Trophoblast cell (in vitro differentiated cells and primary cell): ENCODE results near the gene ACSBG1.

Experiments used
- DNase-seq, 2 donors: peaks; one replicate each; pipeline ENCODE4 v3.0.0-alpha.2; 2016
- H2AFZ ChIP-seq: 2 replicates; pipeline ENCODE4 v1.6.1; 2013; ENCODE audit warnings: low read length, moderate library complexity, mild to moderate bottlenecking; ENCODE audit not compliant: insufficient read depth, poor library complexity
- H2AK5ac ChIP-seq: 2 replicates; pipeline ENCODE4 v1.6.1; 2013; ENCODE audit warnings: mild to moderate bottlenecking, low read length
- H2BK120ac ChIP-seq: 2 replicates; pipeline ENCODE4 v1.6.1; 2013; ENCODE audit warnings: low read length, mild to moderate bottlenecking, moderate library complexity; ENCODE audit not compliant: insufficient read depth, poor library complexity
- H2BK12ac ChIP-seq: 2 replicates; pipeline ENCODE4 v1.6.1; 2013; ENCODE audit warnings: mild to moderate bottlenecking, low read length, moderate library complexity
- H2BK5ac ChIP-seq: 2 replicates; pipeline ENCODE4 v1.6.1; 2013; ENCODE audit warnings: low read length, low read depth, moderate library complexity, mild to moderate bottlenecking; ENCODE audit not compliant: poor library complexity
- H3K14ac ChIP-seq: 2 replicates; pipeline ENCODE4 v1.6.1; 2013; ENCODE audit warnings: mild to moderate bottlenecking, low read length
- H3K18ac ChIP-seq: 2 replicates; pipeline ENCODE4 v1.6.1; 2013; ENCODE audit warnings: mild to moderate bottlenecking, low read length
- H3K23ac ChIP-seq: 2 replicates; pipeline ENCODE4 v1.6.1; 2013; ENCODE audit warnings: low read length
- H3K27ac ChIP-seq: 2 replicates; pipeline ENCODE4 v1.5.1; 2013; ENCODE audit warnings: low read depth, mild to moderate bottlenecking, inconsistent platforms, low read length, moderate library complexity
- H3K27me3 ChIP-seq: 2 replicates; pipeline ENCODE4 v1.6.1; 2013; ENCODE audit warnings: inconsistent platforms, mild to moderate bottlenecking, low read length, moderate library complexity; ENCODE audit not compliant: insufficient read depth
- H3K36me3 ChIP-seq, 2 experiments: 1 replicate in 1 of 2; 2 replicates in 1 of 2; pipeline ENCODE4 v1.6.1; 2013; ENCODE audit warnings: low read length in 2 of 2, mild to moderate bottlenecking in 2 of 2, moderate library complexity in 1 of 2; ENCODE audit not compliant: insufficient read depth in 2 of 2, control insufficient read depth in 1 of 2
- H3K4ac ChIP-seq: 2 replicates; pipeline ENCODE4 v1.6.1; 2013; ENCODE audit warnings: low read depth, mild to moderate bottlenecking, low read length, moderate library complexity
- H3K4me1 ChIP-seq, 2 experiments: 1 replicate in 1 of 2; 2 replicates in 1 of 2; pipeline ENCODE4 v1.6.1; 2013; ENCODE audit warnings: low read length in 2 of 2, mild to moderate bottlenecking in 2 of 2, moderate library complexity in 1 of 2; ENCODE audit not compliant: insufficient read depth in 2 of 2, control insufficient read depth in 1 of 2
- H3K4me2 ChIP-seq: 2 replicates; pipeline ENCODE4 v1.6.1; 2013; ENCODE audit warnings: inconsistent platforms, mild to moderate bottlenecking, low read length, moderate library complexity
- H3K4me3 ChIP-seq: 2 replicates; pipeline ENCODE4 v1.5.1; 2013; ENCODE audit warnings: mild to moderate bottlenecking, low read depth, low read length, inconsistent platforms
- H3K79me1 ChIP-seq: one replicate; pipeline ENCODE4 v1.6.1; 2013; ENCODE audit warnings: low read length
- H3K79me2 ChIP-seq: 2 replicates; pipeline ENCODE4 v1.6.1; 2013; ENCODE audit warnings: low read length, mild to moderate bottlenecking; ENCODE audit not compliant: control insufficient read depth, insufficient read depth, poor library complexity
- H3K9ac ChIP-seq: 2 replicates; pipeline ENCODE4 v1.6.1; 2013; ENCODE audit warnings: mild to moderate bottlenecking, low read length
- H3K9me3 ChIP-seq: 2 replicates; pipeline ENCODE4 v1.6.1; 2013; ENCODE audit warnings: low read depth, mild to moderate bottlenecking, control low read depth, inconsistent platforms, low read length; ENCODE audit not compliant: insufficient read depth
- H4K12ac ChIP-seq: 2 replicates; pipeline ENCODE4 v1.6.1; 2013; ENCODE audit warnings: low read depth, mild to moderate bottlenecking, low read length, moderate library complexity
- H4K8ac ChIP-seq: 2 replicates; pipeline ENCODE4 v1.6.1; 2013; ENCODE audit warnings: low read depth, mild to moderate bottlenecking, low read length, moderate library complexity
- H4K91ac ChIP-seq: one replicate; pipeline ENCODE4 v1.6.1; 2013; ENCODE audit warnings: low read depth, mild to moderate bottlenecking, low read length, moderate library complexity
- WGBS: extraction: QIAGEN DNeasy Blood & Tissue Kit; methylation state at CpG from one replicate; pipeline ENCODE4 v1.1.7; 2013; ENCODE audit warnings: missing lambda C conversion rate; ENCODE audit not compliant: insufficient read length, insufficient coverage; ENCODE audit errors: extremely low coverage; 5-methylcytosine and 5-hydroxymethylcytosine counted together

ACSBG1 gene

DNA sequence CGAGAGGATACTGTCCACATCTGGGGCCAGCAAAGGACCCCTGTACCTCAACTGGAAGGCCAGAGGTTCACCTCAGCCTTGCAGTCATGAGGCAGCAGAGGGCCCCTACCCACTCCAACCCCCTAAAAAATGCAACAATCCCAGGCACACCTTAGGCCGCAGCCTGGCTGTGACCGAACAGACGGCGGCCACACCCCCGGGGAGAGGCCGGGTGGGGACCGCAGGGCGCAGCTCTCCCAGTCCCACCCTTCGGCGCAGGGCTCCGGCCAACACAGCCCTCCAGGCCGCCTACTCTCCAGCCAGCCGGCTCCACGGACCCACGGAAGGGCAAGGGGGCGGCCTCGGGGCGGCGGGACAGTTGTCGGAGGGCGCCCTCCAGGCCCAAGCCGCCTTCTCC lies 29.5 kb upstream of the ACSBG1 start:
- H3K27ac ChIP-seq: no peak overlapping the region
- H3K4me3 ChIP-seq: no peak overlapping the region
- H2BK5ac ChIP-seq: no peak overlapping the region
- H3K9me3 ChIP-seq: no peaks in the 10 kb centered on the region
- no peak for DNase-seq
- no peaks in the 10 kb centered on the region for H3K79me2 ChIP-seq
- no peak overlapping the region for H3K23ac ChIP-seq
- H4K91ac ChIP-seq: no peak overlapping the region
- no peak overlapping the region for H2AK5ac ChIP-seq
- no peak overlapping the region for H3K9ac ChIP-seq
- WGBS: no CpG with 5 or more reads among the region's 23 CpGs
- H2BK120ac ChIP-seq: no peak overlapping the region
- no peak overlapping the region for H4K12ac ChIP-seq
- no peaks in the 10 kb centered on the region for H3K36me3 ChIP-seq
- no peak overlapping the region for H3K14ac ChIP-seq
- peaks cover 0 to 4% of the 10 kb centered on the region in 2 experiments for H3K4me1 ChIP-seq
- H4K8ac ChIP-seq: no peak overlapping the region
- no peak overlapping the region for H2AFZ ChIP-seq
- no peak overlapping the region for H3K4ac ChIP-seq
- H3K79me1 ChIP-seq: no peaks in the 10 kb centered on the region
- no peak overlapping the region for H3K18ac ChIP-seq
- no peaks in the 10 kb centered on the region for H3K27me3 ChIP-seq
- H3K4me2 ChIP-seq: no peak overlapping the region
- H2BK12ac ChIP-seq: no peak overlapping the region

DNA sequence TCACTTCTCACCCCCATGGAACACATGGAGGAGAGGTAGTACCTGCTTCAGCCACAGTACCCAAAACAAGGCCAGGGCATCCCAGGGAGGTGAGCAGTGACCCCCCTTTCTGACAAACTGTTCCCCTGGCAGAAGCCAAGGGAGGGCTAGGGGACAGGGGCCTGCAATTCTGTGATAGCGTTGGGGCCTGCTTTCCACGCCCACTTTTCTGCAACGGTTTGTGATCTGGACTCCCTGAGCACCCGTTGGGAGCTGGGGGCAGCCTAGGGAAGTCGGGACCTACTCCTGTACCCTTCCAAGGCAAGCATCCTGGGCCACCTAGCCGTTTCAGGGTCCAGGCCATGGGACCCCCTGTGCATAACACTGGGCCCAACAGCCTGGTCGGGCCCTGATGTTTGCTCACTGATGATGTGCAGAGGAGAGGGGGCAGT lies 29.0 kb upstream of the ACSBG1 start:
- peaks cover 1% of the 10 kb centered on the region for H3K9me3 ChIP-seq
- H3K79me1 ChIP-seq: no peaks in the 10 kb centered on the region
- H4K12ac ChIP-seq: no peak overlapping the region
- no peak overlapping the region for H3K4me2 ChIP-seq
- H3K27me3 ChIP-seq: no peaks in the 10 kb centered on the region
- no peak overlapping the region for H4K91ac ChIP-seq
- no peak overlapping the region for H2BK120ac ChIP-seq
- no peak overlapping the region for H3K9ac ChIP-seq
- H3K14ac ChIP-seq: no peak overlapping the region
- H3K4me1 ChIP-seq: peaks cover 0 to 4% of the 10 kb centered on the region in 2 experiments
- no peak for DNase-seq
- H2AFZ ChIP-seq: no peak overlapping the region
- no peak overlapping the region for H3K4me3 ChIP-seq
- H2BK5ac ChIP-seq: no peak overlapping the region
- no peak overlapping the region for H3K27ac ChIP-seq
- no CpG with 5 or more reads among the region's 7 CpGs for WGBS
- no peak overlapping the region for H2BK12ac ChIP-seq
- no peak overlapping the region for H3K23ac ChIP-seq
- H3K18ac ChIP-seq: no peak overlapping the region
- H3K36me3 ChIP-seq: no peaks in the 10 kb centered on the region
- H2AK5ac ChIP-seq: no peak overlapping the region
- no peak overlapping the region for H4K8ac ChIP-seq
- no peaks in the 10 kb centered on the region for H3K79me2 ChIP-seq
- H3K4ac ChIP-seq: no peak overlapping the region

DNA sequence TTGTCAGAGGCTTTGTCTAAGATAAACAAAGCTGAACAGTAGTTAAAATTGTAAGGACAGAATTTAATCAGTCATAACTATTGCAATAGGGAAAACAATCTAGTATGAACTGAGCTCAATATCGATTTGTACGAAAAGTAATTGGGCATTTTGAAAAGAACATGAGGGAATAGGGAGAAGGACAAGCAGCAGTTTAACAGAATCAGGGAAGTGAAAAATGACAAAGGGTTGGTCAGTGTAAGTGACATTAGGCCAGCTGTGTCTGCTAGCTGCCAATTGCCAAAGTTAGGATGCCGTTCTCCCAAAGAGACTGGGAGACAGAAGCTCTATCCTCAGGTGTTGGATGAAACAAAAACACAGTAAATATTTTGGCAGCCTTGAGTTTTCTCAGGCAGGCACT lies 26.7 kb upstream of the ACSBG1 start:
- no peak overlapping the region for H4K8ac ChIP-seq
- no peak overlapping the region for H3K18ac ChIP-seq
- H2BK12ac ChIP-seq: no peak overlapping the region
- H2AK5ac ChIP-seq: no peak overlapping the region
- no peak overlapping the region for H2AFZ ChIP-seq
- peaks cover 1% of the 10 kb centered on the region for H3K9me3 ChIP-seq
- H3K27ac ChIP-seq: no peak overlapping the region
- no peaks in the 10 kb centered on the region for H3K79me1 ChIP-seq
- no peak overlapping the region for H4K91ac ChIP-seq
- H3K79me2 ChIP-seq: no peaks in the 10 kb centered on the region
- H3K4me2 ChIP-seq: no peak overlapping the region
- no peak overlapping the region for H4K12ac ChIP-seq
- no peaks in the 10 kb centered on the region for H3K27me3 ChIP-seq
- no peak for DNase-seq
- H3K4ac ChIP-seq: no peak overlapping the region
- no peak overlapping the region for H2BK120ac ChIP-seq
- H3K9ac ChIP-seq: no peak overlapping the region
- H3K4me3 ChIP-seq: no peak overlapping the region
- no peaks in the 10 kb centered on the region for H3K36me3 ChIP-seq
- H3K23ac ChIP-seq: no peak overlapping the region
- H3K14ac ChIP-seq: no peak overlapping the region
- H2BK5ac ChIP-seq: no peak overlapping the region
- H3K4me1 ChIP-seq: peaks cover 0 to 4% of the 10 kb centered on the region in 2 experiments
- no CpG with 5 or more reads among the region's 3 CpGs for WGBS

DNA sequence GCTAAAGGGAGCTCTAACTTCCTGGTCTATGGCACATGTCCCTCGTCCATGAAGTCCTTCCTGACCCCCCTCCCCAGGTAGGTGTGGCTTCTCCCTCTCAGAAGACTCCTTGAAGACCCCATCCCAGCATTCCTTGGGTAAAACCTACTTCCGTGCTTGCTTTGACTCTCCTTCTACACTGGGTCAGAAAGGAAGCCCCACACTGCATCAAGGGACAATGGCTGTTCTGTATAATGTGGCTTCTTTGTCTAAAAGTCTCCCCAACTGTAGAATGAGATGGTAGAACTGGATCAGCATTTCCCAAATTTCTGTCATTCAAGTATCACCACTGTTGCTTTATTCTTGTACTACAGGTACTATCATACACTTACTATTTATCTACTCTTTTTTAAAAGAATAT lies 26.1 kb upstream of the ACSBG1 start:
- Histone ChIP-seq H3K4ac (no peak overlapping the region), H3K9ac (no peak overlapping the region), H3K79me1 (no peaks in the 10 kb centered on the region), H2BK120ac (no peak overlapping the region), H3K18ac (no peak overlapping the region), H3K9me3 (peaks cover 1% of the 10 kb centered on the region), H3K23ac (no peak overlapping the region), H3K79me2 (no peaks in the 10 kb centered on the region), H2AFZ (no peak overlapping the region), H3K4me2 (no peak overlapping the region), H3K27ac (no peak overlapping the region), H3K36me3 (no peaks in the 10 kb centered on the region), H3K4me1 (peaks cover 0 to 4% of the 10 kb centered on the region in 2 experiments), H3K27me3 (no peaks in the 10 kb centered on the region), H4K12ac (no peak overlapping the region), H3K4me3 (no peak overlapping the region), H4K8ac (no peak overlapping the region), H2BK12ac (no peak overlapping the region), H2BK5ac (no peak overlapping the region), H2AK5ac (no peak overlapping the region), H3K14ac (no peak overlapping the region), H4K91ac (no peak overlapping the region)
- no peak for DNase-seq
- WGBS: no CpG with 5 or more reads among the region's 2 CpGs
